Sigmoid colon (tissue), 4 donors: ENCODE data around the gene FER1L5.

Experiments
- EP300 ChIP-seq, 4 donors: sonication (generic); formaldehyde crosslinking; IDR thresholded peaks; one replicate each; pipeline ENCODE4 v1.6.1; 2017; ENCODE audit warnings: antibody characterized with exemption in 4 of 4
- POLR2A ChIP-seq, 2 donors: fragments of 450-650 bp; IDR thresholded peaks; one replicate each; pipeline ENCODE4 v1.6.1; 2016; ENCODE audit warnings: antibody characterized with exemption in 2 of 2, mild to moderate bottlenecking in 2 of 2, moderate library complexity in 2 of 2
- POLR2AphosphoS5 ChIP-seq, 4 donors: sonication (generic); formaldehyde crosslinking; IDR thresholded peaks; one replicate each; pipeline ENCODE4 v1.6.1; 2017; ENCODE audit warnings: antibody characterized with exemption in 4 of 4
- TF ChIP-seq, protein P1 (sequence below), 4 experiments: fragments of 450-650 bp in 3 of 4; fragments of 200-600 bp in 1 of 4; IDR thresholded peaks; one replicate each; pipeline ENCODE4 v1.5.1; 2016 to 2019; ENCODE audit warnings: antibody characterized with exemption in 4 of 4, mild to moderate bottlenecking in 3 of 4, moderate library complexity in 2 of 4

DNA sequence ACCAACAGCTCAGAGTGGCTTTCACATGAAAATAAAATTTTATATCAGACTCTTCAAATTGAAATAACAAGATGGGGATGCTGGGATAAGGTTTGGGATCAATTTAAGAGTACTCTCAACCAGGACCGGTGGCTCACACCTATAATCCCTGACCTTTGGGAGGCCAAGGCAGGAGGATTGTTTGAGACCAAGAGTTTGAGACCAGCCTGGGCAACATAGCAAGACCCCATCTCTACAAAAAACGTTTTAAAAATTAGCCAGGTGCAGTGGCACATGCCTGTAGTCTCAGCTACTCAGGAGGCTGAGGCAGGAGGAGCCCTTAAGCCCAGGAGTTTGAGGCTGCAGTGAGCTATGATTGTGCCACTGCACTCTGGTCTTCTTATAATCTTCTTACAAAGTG is 94.7 kb downstream of the FER1L5 start:
- no peak for TF ChIP-seq EP300 (IDR thresholded peaks at IDR 0.05)
- TF ChIP-seq, protein P1, sequence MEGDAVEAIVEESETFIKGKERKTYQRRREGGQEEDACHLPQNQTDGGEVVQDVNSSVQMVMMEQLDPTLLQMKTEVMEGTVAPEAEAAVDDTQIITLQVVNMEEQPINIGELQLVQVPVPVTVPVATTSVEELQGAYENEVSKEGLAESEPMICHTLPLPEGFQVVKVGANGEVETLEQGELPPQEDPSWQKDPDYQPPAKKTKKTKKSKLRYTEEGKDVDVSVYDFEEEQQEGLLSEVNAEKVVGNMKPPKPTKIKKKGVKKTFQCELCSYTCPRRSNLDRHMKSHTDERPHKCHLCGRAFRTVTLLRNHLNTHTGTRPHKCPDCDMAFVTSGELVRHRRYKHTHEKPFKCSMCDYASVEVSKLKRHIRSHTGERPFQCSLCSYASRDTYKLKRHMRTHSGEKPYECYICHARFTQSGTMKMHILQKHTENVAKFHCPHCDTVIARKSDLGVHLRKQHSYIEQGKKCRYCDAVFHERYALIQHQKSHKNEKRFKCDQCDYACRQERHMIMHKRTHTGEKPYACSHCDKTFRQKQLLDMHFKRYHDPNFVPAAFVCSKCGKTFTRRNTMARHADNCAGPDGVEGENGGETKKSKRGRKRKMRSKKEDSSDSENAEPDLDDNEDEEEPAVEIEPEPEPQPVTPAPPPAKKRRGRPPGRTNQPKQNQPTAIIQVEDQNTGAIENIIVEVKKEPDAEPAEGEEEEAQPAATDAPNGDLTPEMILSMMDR (IDR thresholded peaks at IDR 0.05), result no peak
- TF ChIP-seq POLR2A (IDR thresholded peaks at IDR 0.05), result no peak
- TF ChIP-seq POLR2AphosphoS5 (IDR thresholded peaks at IDR 0.05), result no peak
